Heart left ventricle (tissue), 13 donors: ENCODE results near the gene RNF26.

Source experiments
- CTCF ChIP-seq, 12 donors: fragments of 200-600 bp; sonication (generic) in 4 of 12; IDR thresholded peaks; one replicate each; pipeline versions ENCODE4 v1.5.0 to v1.8.0; 2018 to 2022; ENCODE audit warnings: antibody characterized with exemption in 12 of 12, mild to moderate bottlenecking in 5 of 12
- POLR2A ChIP-seq, 2 donors: fragments of 450-650 bp; IDR thresholded peaks; one replicate each; pipeline ENCODE4 v1.6.1; 2017; ENCODE audit warnings: antibody characterized with exemption in 2 of 2, mild to moderate bottlenecking in 2 of 2, moderate library complexity in 2 of 2
- donor health status: ischemic (EF 13 %, LVEDD 7.1; RV severe dilation, severe dysfunction).
- donor health status: DM: no; HTN: yes; CAD: no.
- donor health status: DM: no; HTN: no; CAD: no.
- donor health status: ischemic (EF 25% LVEDD 6.9; RV normal size, moderate dysfunction).
- donor health status: ischemic (EF 25% LVEDD 5.7; RV mildly dilated, moderate dysfunction).
- donor health status: ischemic (EF 35%, LVEDD 5.7; RV mildly dilated, moderate dysfunction).
- donor health status: nonischemic (EF 11% LVEDD 7.7; RV severe dilation, severe dysfunction).
- donor health status: DM: yes; HTN: yes; CAD: no.
- donor health status: PGD.
- donor health status: ischemic (EF 29% LVEDD 5.4; RV normal size, mild dysfunction).
- donor health status: nonischemic (EF 23%, LVEDD 6.1; RV moderate dilation, normal function).

DNA sequence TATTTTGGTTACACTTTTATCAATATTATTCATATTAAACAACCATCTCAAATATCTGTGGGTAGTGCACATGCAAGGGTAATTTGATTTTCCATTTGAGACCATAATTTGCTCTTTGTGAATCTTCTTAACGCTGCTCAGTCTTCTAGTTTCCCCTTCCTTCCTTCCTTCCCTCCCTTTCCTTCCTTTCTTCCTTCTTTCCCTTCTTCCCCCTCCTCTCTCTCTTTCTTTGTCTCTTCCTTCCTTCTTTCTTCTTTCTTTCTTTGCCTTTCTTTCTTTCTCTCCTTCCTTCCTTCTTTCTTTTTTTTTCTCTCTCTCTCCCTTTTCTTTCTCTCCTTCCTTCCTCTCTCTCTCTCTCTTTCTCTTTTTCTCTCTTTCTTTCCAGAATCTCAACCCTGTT lies 4.1 kb upstream of the RNF26 start:
- TF ChIP-seq CTCF (IDR thresholded peaks at IDR 0.05) (no peak), POLR2A (IDR thresholded peaks at IDR 0.05) (no peak)
